ENCODE data around the gene SRSF9. TPM values are rescaled to one million over a fixed set of nuclear protein-coding genes. Genes with fewer than 3 reads are reported as not detected.
"Not testable (repeated sequence)": the region's sequence is repeated elsewhere in the genome, so short reads cannot be mapped to it uniquely, and the experiment has no call there.

Gene SRSF9
- total and polyA plus RNA-seq, 2 of the 4 experiments (the other 2 are of a cell fraction), result 102 to 143 TPM

GRCh38 chr12:120487552-120487951, 18.0 kb upstream of the SRSF9 start:
- H2BK20ac ChIP-seq (ENCODE audit: low read depth, low read length); H2BK5ac ChIP-seq (ENCODE audit: low read depth, low read length, poor library complexity, severe bottlenecking); H3K36me3 ChIP-seq (ENCODE audit: control insufficient read depth, insufficient read depth, low read length); ATAC-seq (ENCODE audit: low read depth); dilution Hi-C loops (cut with HindIII; ENCODE audit: low sequenced_read_pairs, unreplicated experiment); intact Hi-C loops (cut with micrococcal nuclease); H3K9ac ChIP-seq (ENCODE audit: low read depth, low read length); H2AFZ ChIP-seq (replicated peaks; ENCODE audit: low read length, poor library complexity); BruUV-seq (replicated peaks); in situ Hi-C loops (cut with MboI; ENCODE audit: low sequenced_read_pairs); H3K9me1 ChIP-seq (ENCODE audit: insufficient read depth, low read length); H3K4me3 ChIP-seq (ENCODE audit: insufficient read depth, low read depth, low read length); H2AK5ac ChIP-seq (ENCODE audit: low read depth, low read length); H3K27me3 ChIP-seq (ENCODE audit: control insufficient read depth, insufficient read depth, low read length); H3K4ac ChIP-seq (ENCODE audit: low read depth, low read length); DNase-seq; H2BK120ac ChIP-seq (ENCODE audit: low read depth, low read length); H4K91ac ChIP-seq (ENCODE audit: insufficient read depth, low read depth, low read length); H3K18ac ChIP-seq (ENCODE audit: low read depth, low read length); H3K14ac ChIP-seq (replicated peaks; ENCODE audit: low read depth, low read length); H4K8ac ChIP-seq (ENCODE audit: low read depth in 2 of 2, low read length in 2 of 2); H3K9me3 ChIP-seq (ENCODE audit: control insufficient read depth, insufficient read depth, low read length); H2AK9ac ChIP-seq (replicated peaks; ENCODE audit: low read depth, low read length, poor library complexity); H3K56ac ChIP-seq (ENCODE audit: extremely low read depth, insufficient read depth, low read length); H3K23ac ChIP-seq (ENCODE audit: low read depth, low read length); H3K4me2 ChIP-seq (ENCODE audit: low read depth, low read length); CTCF ChIA-PET; H4K5ac ChIP-seq (ENCODE audit: low read depth, low read length); H4K20me1 ChIP-seq (ENCODE audit: insufficient read depth, low read length); H3K4me1 ChIP-seq (ENCODE audit: control insufficient read depth, insufficient read depth, low read length); H2BK15ac ChIP-seq (ENCODE audit: low read depth, low read length); H3K27ac ChIP-seq (ENCODE audit: insufficient read depth, low read length): not testable (repeated sequence)
- POLR2A ChIA-PET (ENCODE audit: unreplicated experiment), result interaction anchor here (0.6 kb wide), 1 partner anchor 7 kb away, joined by 4 read pairs; no protein-coding TSS in a partner anchor
- WGBS, 2 experiments (ENCODE audit: extremely low coverage in 2 of 2, insufficient read length in 1 of 2), result 60% methylated on average over 3 of the region's 7 CpGs; no CpG with 5 or more reads in 1 of the 2 experiments
- peaks cover 10 to 25% of the 10 kb centered on the region in 2 experiments for H3K79me1 ChIP-seq (ENCODE audit: low read depth in 1 of 2, low read length in 2 of 2)
